ENCODE measurements around the gene BMP8B.
A peak's percentile ranks its signal among the peaks of the same experiment; 100 is the strongest.
"Not testable (repeated sequence)": the region's sequence is repeated elsewhere in the genome, so short reads cannot be mapped to it uniquely, and the experiment has no call there.

The BMP8B gene

DNA sequence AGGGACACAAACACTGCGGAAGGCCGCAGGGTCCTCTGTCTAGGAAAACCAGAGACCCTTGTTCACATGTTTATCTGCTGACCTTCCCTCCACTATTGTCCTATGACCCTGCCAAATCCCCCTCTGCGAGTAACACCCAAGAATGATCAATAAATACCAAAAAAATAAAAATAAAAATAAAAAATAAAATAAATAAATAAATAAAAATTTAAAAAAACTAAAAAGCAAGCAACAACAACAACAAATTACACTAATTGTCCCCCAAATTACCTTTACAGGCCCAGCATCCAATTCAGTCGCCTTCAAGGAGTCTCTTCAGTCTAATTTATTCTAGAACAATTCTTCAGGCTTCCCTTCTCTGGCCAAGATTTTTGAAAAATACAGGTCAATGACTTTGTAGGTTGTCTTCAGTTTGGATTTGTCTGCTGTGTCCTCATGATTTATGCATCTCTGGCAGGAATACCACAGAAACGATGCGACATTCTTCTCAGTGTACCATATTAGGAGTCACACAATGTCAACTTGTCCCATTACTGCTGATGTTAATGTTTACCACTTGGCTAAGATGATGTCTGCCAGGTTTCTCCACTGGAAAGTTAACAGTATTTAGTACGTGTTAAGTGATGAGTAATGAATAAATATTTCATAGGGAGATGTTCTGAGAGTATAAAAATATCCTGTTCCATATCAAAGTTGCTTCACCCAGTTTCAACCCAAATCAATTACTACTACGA lies 20.3 kb upstream of the BMP8B start:
- no peak for DNase-seq

DNA sequence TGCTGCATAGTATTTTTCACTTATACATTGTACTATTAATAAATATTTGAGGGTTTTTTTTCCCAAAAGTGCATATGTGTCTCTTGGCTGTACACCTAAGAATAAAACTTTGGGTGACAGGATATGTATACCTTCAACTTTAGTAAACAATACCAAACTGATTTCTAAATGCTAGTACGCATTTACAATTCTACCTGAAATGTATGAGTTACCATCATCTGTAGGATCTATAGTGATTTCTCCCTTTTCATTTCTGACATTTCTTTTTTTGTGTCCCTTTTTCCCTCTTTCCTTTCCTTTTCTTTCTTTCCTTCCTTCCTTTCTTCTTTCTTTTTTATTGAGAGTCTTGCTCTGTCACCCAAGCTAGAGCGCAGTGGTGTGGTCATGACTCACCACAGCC lies 16.7 kb upstream of the BMP8B start:
- DNase-seq: no peak

DNA sequence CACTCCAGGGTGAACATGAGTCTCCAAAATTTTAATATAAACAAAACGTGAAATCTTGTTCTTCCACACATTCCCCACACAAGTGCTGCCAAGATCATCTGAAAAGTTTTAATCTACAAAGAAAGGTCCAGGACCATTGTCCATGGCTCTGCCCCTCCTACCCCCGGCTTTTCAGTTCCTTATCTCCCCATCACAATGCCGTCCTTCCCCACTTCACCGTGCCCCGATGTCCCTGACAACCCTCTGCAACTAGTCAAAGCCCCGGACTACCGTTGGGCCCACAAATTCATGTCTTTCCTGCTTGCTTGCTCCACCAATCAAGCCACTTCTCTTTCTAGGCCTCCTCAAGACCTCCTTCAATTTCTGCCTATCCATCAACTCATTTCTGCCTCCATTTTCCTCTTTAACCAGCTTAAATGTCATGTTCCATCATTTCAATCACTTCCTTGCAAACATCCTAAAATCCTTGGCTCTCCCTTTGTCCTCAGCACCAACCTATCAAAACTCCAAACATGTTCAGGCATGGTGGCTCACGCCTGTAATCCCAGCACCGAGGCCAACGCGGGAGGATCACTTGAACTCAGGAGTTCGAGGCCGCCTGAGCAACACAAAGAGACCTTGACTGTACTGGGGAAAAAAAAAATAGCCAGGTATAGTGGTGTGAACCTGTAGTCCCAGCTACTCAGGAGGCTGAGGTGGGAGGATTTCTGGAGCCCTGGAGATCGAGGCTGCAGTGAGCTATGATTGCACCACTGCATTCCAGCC lies 14.0 kb upstream of the BMP8B start:
- DNase-seq: no peak

DNA sequence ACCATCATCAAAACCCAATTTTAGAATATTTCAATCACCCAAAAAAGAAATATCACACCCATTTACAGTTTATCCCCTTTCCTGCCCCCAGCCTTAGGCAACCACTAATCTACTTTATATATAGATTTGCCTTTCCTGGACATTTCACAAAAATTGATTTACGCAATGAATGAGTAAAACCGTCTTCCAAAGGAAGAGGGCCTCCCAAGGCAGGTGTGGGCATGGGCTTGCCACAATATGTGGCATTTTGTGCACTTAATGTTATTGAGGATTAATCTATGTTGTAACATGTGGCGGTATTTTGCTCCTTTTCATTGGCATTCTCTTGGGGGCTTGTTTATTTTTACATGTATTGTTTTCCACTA lies 11.8 kb upstream of the BMP8B start:
- DNase-seq: no peak

DNA sequence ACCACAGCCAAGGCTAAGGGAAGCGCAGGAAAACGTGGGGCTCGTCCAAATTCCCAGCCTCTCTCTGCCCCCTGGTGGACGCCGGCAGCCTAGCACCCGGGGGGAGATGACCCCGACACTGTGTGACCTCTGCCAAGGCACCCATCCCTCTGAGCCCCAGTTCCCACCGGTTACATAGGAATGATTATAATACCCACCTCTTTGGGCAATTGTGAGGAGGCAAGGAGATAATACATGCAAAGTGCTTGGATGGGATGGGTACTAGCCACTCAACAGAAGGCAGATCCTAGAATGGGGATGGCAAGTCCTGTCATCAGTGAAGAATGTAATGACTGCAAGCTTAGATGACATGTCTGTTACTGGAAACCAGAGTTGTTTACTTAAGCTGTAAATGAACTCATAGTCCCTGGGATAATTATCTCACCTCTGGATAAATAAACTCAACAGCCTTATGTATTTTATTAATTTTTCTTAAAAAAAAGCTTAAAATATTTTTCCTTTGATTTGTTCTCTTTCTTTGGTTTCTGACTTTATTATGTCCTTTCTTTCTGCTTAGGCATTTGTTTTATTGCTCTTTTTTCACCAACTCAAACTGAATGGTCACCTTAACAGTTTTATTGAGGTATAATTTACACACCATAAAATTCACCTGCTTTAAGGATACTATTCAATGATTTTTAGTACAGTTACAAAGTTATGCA lies 11.3 kb upstream of the BMP8B start:
- DNase-seq: peak; percentile 19 to 33

DNA sequence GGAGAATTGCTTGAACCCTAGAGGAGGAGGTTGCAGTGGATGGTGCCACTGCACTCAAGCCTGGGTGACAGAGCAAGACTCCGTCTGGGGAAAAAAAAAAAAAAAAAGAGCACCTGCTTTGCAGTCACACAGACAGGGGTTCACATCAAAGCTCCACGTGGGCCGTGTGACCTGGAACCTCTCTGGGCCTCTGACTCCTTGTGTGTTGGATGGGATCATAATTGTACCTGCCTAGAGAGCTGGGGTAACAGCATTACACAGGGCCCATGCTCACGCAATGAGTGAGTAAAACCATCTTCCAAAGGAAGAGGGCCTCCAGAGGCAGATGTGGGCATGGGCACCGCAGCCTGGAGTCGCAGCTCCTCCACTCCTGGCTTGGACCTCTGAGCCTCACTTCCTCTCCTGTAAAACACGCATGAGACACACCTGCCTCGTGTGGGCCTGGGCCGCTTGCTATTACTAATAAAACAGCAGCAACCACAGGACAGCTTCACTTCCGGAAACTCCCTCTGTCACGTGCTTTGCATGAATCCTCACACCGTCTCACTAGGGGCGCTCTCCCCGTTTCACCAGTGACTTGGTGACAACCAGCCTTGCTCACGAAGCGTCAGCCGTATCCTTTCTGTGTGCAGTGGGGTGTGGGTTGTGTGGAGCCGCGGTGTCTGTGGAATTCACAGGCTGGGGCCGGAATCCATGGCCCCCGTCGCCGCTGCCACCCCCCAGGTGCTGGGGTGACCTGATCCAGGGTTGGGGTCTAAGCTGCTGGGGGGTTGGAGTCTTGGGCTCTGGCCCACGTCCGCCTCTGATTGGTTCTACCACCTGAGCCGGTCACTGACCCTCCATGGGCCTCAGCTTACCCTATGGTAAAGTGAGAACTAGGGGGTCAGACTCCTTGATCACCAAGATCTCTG lies 10.4 kb upstream of the BMP8B start:
- DNase-seq: peak; percentile 60 to 65

DNA sequence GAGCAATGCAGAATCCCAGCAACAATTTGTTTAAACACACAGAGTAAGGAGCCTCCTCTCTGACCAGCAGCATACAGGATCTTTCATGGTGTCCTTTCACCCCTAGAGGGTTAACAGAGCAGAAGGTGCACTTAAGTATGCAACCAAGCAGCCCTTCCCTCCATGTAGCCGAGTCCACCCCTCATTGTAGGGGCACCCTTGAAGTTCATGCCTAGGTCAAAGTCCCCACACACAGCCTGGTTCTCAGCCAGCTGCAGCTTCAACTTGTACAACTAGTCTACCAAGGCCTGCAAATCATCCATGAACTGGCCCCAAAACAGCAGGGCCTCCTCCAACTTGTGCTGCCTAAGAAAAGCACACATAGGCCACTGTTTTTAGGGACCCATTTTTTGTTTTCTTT lies 7.0 kb upstream of the BMP8B start:
- DNase-seq: no peak

DNA sequence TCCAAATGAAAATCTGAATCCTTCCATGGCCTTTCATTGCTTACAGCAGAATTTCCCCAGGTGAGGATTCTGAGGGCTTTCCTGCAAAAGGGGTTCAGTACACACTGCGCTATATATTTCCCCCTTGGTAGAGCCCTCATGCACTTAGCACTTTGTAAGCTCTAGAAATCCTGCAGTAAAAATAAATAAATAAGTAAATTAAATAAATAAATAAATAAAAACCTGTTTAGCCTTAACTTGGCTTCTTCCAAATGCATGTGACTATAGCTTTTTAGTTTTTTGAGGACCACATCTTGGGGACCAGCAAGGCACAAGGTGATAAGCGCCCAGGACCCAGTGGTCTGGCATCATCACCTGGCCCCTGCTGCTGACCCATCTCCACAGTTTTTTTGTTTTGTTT lies 3.2 kb upstream of the BMP8B start:
- no peak for DNase-seq

DNA sequence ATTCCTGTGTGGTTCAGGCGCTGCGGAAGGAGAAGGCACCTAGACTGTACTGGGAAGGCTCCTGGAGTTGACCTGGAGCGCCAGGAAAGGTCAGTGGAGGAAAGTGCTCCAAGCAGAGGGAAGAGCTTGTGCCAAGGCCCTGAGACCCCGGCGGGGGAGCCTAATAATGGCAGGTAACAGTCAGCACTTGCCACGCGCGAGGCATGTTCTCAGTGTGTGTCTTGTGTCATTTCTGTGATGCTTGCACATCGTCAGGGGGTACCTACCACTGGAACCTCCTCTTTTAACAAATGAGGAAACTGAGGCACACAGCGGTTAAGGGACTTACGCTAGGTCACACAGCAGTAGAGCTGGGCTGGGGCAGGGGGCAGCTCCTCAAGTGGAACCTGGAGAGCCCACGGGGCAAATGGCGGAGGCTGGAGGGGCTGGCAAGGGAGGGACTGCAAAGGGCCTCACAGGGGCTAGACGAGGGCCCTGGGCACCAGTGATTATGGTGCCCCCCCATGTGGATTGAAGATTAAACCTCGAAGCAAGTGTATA lies 976 bp upstream of the BMP8B start:
- no peak for DNase-seq

DNA sequence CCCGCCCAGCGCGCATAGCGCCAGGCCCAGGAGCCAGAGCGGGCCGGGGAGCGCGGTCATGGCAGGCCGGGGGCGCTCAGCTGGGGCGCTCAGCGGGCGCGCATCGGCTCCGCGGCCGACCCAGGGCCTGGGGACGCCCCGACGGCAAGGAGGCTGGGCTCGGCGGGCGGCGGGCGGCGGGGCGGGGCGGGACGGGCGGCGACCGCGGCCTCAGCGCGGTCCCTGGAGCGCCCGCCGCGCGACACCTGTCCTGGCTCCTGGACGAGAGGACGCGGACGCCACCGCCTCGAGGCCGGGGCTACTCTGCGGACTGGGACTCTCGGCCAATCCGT lies 273 bp downstream of the BMP8B start:
- no peak for DNase-seq

DNA sequence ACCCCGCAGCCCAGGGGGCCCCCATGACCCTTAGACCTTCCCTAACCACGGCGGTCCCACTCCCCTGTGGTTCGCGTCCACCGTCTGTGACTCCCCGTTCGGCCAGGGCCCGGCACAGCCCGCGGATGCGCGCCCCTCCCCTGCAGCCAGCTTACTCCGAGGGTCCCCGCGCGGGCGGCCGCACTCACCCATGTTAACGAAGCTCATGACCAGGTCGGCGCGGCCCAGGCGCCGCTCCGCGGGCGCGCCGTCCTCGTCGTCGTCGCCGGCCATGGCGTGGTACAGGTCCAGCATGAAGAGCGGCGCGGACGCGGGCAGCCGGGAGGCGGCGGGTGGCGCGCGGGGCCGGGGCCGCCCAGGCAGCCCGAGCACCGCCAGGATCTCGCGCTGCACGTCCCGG lies 701 bp downstream of the BMP8B start:
- not testable (repeated sequence) for DNase-seq

DNA sequence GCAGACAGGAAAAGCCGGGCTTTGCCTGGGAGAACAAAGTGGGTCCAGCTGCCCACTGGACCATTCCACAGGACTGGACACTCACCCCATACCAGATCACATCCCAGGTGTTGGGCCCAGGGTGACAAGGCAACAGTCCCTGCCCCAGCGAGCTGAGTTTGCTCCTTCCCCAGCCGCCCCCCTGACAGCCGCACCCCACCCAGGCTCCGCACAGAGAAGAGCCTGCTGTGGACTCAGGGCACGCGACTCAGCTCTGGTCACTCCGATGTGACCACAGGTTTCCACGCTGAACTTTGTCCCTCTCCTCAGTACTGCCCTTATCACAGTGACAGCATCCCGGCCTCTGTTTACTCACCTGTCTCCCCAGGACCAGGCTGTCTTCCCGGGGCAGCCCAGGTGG lies 1.2 kb downstream of the BMP8B start:
- no peak for DNase-seq

DNA sequence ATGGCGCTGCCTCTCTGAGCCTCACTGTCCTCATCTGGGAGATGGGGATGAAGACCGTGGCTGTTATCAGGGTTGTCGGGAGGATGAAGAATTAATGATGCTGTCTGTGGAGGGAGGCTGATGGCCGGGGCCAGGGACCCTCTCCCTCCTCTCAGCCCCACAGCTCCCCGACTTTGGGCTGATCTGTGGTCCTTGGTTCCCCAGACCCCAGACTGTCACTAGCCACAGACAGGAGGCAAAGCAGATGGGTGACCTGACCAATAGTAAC lies 1.6 kb downstream of the BMP8B start:
- not testable (repeated sequence) for DNase-seq

DNA sequence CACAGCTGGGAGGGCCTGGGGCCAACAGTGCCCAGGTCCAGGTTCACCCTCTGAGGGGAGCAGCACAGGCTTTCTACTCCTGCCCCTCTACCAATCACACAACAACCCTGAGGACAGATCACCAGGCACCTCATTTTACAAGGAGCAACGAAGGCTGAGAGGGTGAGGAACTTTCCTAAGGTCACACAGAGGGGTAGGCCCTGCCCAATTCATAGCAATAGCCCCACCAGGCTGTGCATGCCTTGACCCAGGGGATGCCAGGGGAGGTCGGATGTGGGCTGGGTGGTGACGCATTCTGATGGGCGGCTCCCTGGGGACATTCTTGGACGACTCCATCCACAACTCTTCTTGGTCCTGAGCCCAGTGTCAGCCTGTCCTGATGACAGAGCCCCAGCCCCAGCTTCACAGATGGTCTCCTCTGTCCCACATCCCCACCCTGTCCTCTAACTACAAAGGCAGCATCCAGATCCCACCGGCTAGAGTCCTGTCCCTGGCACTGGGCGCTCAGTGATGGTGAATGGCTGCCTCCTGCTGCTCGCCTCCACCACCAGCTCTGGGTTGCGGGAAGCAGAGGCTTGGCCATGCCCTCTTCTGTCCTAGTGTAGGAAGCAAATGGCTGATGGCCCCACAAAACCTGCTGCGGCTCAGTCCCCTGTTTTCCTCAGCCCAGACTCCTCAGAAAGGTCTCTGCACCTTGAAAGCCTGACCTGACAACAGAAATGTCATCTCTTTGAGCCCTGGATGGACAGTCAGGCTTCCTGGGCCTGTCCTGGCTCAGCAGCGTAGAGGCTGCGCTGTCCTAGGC lies 2.2 kb downstream of the BMP8B start:
- DNase-seq: not testable (repeated sequence)

DNA sequence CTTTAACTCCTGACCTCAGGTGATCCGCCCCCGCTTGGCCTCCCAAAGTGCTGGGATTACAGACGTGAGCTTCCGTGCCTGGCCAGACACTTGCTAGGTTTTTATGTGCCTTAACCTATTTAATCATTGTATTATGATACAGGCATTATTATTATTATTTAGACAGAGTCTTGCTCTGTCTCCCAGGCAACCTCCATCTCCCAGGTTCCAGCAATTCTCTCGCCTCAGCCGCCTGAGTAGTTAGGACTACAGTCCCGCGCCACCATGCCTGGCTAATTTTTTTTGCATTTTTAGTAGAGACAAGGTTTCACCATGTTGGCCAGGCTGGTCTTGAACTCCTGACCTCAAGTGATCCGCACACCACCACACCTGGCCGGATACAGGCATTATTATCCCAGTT lies 6.0 kb downstream of the BMP8B start:
- not testable (repeated sequence) for DNase-seq

DNA sequence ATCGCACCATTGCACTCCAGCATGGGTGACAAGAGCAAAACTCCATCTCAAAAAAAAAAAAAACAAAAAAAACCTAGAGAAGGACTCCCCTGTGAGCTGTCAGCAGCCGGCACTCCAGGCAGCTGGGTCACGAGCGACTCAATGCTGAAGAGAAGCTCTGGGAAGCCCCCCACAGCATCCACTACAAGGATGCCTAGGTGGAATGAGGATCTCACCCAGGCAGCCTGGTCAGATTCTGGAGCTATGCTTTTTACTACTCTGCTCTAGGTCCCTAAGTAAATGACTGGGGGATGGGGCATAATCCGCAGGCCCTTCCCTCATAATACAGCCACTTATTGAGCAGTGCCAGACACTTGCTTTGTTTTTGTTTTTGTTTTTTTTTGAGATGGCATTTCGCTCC lies 6.6 kb downstream of the BMP8B start:
- no peak for DNase-seq

DNA sequence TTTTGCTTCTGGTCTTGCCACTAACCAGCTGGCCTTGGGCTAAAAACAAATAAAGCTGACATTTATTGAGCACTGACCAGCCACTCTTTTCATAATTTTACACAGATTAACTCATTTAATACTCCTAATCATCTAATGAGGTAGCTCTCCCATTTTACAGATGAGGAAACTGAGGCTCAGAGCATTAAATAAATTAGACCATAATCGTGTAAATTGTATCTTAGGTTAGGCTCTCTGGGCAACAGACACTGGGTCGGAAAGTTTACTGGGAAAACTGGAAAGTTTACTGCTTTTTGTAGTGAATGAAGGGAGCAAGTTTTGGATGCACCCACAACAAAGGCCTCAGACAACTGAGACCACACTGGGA lies 7.3 kb downstream of the BMP8B start:
- no peak for DNase-seq

DNA sequence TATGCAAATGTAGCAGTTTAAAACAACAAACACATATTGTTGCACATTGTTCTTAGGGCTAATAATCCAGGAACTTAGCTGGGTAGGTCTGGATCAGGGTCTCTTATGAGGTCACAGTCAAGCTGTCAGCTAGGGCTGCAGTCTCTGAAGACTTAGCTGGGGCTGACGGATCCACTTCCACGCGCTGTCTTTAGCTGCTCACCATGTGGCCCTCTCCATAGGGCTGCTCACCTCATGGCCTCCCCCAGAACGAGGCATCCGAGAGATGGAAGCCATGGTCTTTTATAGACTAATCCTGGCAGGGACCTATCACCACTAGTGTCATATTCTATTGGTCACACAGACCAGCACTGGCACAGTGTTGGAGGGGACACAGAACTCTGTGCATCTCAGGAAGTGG lies 8.8 kb downstream of the BMP8B start:
- no peak for DNase-seq

DNA sequence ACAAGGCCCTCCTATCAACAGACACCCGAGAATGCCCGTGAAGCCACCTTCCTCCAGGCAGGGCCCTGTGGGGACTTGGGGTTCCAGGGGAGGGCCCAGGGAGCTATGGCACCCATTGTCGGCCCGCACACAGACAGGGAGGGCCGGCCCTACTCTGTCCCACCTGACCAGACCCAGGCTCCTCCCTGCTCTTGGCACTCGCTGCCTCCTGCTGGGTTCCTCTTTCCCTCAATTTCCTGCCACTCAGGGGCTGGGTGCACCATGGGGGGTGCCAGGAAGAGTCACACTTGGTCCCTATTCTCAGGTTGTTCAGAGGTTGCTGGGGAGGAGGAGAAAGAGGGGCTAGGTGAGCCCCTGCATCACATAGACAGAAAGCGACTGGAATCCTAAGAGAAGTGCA lies 9.5 kb downstream of the BMP8B start:
- no peak for DNase-seq

DNA sequence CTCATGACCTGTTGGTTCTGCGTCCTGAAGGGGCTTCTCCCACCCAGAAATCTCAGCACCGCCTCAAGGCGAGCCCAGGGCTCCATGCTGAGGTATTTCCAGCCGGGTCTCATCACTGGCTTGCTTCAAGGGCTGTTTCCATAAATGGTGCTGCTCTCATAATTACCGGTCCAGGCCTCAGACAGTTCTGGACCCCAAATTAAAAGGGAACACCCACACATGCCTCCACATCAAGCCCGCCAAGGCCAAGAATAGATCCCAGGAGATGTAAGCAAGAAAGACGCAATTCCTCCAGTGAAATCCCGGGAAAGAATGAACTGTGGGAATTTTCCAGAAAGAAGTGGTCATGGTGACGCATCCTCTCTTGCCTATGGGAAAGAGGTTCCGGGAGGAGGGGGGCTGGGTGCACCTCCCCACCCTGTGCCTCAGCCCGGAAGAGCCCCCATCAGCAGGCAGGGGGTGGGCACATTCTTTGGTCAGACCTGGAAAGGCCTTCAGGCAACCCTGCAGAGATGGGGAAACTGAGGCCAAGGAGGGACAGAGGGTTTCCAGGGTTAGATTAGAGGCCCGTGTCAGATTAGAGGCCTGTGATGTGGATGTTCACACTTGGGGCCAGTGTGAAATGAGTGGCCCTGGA lies 10.1 kb downstream of the BMP8B start:
- DNase-seq: not testable (repeated sequence)

DNA sequence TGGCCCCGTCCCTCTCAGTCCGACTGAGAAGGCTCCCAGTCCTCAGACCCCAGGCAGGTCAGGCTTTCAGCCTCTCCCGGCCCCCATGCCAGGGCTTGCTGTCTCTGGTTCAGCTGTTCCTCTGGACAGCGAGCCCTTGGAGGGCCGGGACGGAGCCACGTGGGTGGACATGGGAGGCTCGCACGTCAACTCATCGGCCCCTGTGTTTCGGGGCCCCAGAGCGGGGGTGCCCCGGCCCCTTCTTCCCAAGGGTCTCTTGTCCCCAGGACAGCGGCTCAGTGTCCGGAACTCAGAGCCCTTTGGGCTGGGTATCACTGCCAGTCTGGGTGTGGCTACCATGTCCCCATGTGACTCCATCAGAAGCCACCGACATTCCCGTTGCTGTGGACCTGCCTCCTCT lies 10.8 kb downstream of the BMP8B start:
- not testable (repeated sequence) for DNase-seq

DNA sequence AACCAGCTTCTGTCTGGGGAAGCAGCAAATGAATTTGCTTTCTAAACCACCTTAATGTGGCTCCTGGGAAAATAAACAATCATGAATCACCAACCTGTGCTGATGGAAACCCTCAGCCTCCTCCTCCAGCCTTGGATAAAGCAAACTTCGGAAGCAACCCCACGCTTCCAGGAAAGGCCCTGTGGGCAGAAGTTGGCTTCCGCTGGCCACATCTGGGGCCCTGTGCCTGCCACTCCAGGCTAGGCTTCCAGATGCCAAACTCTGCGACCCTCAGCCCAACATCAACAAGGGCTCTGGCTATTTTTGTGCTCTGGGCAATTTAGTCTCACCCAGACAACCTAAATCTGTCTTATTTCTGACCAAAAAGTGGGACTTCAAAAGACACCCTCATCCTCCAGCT lies 11.4 kb downstream of the BMP8B start:
- no peak for DNase-seq
